M059J (cell line): Measurements from ENCODE around the gene ALPG. TPM values are rescaled to one million over a fixed set of nuclear protein-coding genes. Genes with fewer than 3 reads are reported as not detected.
"Not testable (repeated sequence)": the region's sequence is repeated elsewhere in the genome, so short reads cannot be mapped to it uniquely, and the experiment has no call there.

Source experiments
- DNase-seq: peaks from one replicate; pipeline ENCODE4 v3.0.0-alpha.2; 2012; ENCODE audit warnings: low read depth
- total RNA-seq: library from RNA; depleted of rRNA; stranded (reverse); fragments of >200 nt; shearing (Covaris generic); gene quantifications from 2 replicates; pipeline ENCODE4 v1.2.3, GENCODE V29; 2014

Gene ALPG
- total RNA-seq, 1 experiment from 2014 or later: not detected

DNA sequence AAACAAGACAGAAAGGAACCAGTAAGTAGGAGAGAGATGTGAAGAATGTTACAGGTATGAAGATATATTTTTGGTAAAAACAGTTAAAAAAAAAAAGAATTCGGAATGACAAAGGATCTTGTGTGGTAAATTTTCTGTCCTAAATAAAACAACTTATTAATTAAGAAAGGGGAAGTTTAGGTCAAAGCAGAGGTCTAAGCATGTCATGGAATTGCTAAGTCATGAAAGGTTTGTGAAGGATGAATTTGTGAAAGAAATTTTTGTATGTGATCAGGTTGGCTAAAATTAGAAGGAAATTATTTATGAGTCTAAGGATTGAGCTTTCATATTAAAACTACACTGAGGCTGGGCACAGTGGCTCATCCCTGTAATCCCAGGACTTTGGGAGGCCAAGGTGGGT is 11.1 kb upstream of the ALPG start:
- DNase-seq: no peak

DNA sequence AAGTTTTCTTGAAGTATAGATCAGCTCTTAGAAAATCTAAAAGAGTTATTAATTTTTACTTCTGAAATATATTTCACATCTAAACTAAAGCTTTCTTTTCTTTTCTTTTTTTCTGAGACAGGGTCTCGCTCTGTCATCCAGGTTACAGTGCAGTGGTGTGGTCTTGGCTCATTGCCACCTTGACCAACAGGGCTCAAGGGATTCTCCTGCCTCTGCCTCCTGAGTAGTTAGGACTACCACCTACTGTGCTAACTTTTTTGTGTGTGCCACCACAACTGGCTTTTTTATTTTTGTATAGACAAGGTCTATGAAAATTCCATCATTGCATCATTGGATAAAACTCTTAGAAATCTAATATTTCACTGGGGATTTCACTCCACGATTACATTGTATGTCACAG is 10.0 kb upstream of the ALPG start:
- no peak for DNase-seq

DNA sequence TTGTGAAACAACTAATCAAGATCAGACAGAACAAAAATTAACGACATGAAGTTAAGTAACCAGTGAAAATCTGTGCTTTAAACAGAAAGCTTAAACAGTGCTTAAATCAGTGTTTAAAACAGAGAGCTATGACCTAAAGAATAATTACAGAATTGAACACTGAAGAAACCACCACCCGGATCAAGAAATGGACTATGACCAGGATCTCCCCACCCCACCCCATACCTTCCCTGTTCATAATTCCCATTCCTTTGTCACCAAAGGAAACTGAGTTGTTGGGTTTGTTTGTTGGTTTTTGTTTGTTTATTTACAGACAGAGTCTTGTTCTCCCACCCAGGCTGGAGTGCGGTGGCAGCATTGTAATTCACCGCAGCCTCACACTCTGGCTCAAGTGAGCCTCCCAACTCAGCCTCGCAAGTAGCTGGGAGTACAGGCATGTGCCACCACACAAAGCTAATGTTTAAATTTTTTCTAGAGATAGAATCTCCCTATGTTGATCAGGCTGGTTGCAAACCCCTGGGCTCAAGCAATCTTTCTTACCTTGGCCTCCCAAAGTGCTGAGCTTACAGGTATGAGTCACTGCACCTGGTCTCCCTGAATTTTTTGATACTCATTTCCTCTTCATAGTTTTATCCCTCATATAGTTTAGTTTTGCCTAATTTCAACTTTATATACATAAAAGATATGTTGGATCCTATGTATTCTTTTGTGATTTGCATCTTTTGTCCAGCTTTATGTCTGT is 8.2 kb upstream of the ALPG start:
- DNase-seq: no peak

DNA sequence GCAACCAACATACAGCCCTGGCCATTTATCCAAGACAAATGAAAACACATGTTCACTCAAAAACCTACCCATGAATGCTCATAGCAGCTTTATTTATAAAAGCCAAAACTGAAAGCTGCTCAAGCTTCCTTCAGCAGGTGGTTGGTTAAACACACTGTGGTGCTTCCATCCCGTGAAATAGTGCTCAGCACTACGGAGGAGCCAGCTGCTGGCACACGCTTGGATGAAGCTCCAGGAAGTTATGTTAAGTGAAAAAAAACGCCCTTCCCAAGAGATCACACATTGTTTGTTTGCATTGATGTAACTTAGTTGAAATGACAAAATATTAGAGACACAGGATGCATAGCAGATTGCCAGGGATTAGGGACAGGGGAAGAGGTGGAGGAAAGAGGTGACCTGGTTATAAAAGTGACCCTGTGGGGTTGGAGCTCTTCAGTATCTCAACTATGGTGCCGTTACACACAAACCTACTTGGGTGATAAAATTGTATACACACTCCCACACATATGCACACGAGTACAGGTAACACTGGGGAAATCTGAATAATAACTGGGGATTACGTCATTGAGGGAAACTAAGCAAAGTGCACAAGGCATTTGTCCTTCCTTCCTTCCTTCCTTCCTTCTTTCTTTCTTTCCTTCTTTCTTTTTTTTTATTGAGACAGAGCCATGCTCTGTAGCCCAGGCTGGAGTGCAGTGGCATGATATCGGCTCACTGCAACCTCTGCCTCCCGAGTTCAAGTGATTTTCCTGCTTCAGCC is 6.2 kb upstream of the ALPG start:
- no peak for DNase-seq

DNA sequence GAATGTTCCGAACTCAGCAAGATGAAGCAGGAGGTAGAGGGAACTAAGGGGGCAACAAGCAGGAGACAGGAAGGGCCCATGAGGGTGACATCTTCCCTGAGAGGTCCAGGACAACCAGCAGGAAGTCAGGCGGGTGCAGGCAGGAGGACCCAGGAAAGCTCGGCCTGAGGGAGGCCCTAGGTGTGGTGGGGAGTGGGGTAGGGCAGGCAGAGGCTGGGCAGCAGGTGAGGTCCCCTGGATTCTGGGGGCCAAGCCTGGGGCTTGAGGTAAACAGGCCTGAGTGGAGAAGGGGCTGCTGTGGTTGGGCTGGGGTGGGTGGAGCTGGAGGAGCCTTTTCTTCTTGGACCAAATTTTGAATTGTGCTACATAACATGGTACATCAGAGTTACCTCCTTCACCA is 4.1 kb upstream of the ALPG start:
- DNase-seq: no peak

DNA sequence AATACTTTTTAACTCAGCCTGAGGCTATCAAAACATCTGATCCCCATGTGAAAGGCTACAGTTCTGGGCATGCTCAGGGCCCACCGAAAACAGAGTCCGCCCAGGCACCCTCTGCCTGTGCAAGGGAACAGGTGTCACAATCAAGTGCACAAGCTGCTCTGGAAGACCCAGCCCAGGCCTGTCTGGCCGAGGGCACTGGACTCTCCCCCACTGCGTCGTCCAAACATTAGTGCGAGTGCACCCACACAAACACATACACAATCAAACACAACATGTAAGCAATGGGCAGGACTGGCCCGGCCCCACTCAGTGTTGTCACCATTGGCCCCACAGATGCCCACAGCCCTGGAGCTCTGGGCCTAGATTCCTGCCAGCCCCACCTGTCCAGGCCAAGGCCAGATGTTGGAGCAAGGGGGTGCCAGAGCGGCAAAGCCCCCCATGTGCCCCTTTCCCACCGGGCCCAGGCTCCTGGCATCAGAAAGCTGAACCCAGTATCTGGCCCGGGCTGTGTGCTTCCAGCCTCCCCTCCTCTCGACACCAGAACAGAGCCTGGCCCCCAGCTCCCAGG is 617 bp upstream of the ALPG start:
- no peak for DNase-seq

DNA sequence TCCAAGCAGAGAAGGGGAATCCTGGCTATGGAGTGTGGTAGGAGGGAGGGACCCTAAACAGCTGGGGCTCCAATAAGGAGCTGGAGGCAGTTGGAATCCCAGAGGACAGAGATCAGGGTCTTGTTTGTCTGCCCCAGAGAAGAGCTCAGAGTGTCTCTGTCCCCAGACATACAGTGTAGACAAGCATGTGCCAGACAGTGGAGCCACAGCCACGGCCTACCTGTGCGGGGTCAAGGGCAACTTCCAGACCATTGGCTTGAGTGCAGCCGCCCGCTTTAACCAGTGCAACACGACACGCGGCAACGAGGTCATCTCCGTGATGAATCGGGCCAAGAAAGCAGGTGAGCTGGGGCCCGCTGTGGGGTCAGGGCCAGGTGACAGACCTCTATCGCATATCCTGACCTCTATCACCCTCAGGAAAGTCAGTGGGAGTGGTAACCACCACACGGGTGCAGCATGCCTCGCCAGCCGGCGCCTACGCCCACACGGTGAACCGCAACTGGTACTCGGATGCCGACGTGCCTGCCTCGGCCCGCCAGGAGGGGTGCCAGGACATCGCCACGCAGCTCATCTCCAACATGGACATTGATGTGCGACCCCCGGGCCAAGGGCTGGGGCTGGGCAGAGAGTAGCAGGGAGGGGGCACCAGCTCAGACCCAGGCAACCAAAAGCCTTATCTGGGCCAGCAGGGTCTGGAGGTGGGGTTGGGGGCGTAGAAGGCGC is 945 bp downstream of the ALPG start:
- DNase-seq: not testable (repeated sequence)

DNA sequence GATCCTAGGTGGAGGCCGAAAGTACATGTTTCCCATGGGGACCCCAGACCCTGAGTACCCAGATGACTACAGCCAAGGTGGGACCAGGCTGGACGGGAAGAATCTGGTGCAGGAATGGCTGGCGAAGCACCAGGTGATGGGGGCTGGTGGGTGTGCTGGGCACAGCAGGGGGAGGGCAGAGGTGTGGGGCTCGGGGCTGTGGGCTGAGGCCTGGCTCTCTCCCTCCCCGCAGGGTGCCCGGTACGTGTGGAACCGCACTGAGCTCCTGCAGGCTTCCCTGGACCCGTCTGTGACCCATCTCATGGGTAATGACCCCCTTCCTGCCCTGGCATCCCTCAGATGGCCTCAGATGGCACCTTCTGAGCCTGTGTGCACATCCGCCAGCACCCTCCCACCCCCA is 1.6 kb downstream of the ALPG start:
- DNase-seq: not testable (repeated sequence)

DNA sequence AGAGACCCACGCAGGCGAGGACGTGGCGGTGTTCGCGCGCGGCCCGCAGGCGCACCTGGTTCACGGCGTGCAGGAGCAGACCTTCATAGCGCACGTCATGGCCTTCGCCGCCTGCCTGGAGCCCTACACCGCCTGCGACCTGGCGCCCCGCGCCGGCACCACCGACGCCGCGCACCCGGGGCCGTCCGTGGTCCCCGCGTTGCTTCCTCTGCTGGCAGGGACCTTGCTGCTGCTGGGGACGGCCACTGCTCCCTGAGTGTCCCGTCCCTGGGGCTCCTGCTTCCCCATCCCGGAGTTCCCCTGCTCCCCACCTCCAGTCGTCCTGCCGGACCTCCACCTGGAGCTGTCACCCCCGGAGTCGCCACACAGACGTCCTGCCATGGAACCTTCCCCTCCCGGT is 3.0 kb downstream of the ALPG start:
- not testable (repeated sequence) for DNase-seq

DNA sequence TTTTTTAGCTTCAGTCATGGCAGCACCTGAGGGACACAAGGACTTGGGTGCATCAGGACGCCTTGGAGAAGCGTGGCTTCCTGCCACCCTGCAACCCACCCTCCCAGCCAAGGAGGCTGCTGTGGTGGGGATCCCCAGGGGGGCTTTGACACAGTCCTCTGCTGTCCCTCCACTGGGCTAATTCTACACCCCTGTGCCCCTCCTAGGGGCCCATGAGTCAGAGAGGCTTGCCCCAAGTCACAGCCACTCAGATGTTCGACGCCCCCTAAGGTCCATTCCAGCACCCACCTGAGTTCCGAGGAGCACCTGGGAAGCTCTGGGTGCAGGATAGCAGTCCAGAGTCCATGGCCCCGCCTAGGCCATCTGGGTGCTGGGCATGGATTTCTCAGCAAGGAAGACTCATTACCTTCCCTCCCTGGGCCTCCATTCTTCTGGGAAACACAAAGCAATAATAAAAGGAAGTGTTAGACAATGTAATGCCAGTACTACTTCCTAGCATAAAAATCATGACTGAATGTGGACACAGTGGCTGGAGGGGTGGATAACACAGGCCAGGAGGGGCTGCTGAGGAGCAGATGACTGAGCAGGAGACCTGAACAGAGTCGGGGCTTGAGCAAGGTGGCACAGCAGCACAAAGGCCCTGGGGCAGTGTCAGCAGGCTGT is 3.7 kb downstream of the ALPG start:
- DNase-seq: no peak

DNA sequence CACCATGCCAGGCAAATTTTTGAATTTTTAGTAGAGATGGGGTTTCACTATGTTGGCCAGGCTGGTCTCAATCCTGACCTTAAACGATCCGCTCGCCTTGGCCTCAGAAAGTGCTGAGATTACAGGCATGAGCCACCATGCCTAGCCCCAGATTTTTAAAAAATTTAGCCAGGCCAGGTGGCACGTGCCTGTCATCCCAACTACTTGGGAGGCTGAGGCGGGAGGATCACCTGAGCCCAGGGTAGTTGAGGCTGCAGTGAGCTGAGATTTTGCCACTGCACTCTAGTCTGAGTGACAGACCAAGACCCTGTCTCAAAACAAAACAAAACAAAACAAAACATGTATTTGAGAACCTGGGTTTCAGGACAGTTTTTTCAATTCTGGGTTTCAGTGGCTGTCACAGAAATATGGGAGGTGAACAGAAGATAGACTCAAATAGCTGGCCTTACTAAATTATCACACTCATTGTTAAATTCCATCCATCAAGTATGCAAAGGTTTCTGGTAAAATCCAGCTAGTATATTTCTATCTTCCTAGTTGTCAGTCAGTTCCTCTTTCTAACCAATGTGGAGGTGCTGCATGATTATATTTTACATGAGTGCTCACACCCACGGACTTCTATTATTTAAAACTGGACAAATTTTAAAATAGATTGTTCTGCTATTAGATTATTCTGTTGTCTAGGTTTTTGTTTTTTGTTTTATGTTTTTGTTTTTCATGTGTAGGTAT is 5.4 kb downstream of the ALPG start:
- no peak for DNase-seq

DNA sequence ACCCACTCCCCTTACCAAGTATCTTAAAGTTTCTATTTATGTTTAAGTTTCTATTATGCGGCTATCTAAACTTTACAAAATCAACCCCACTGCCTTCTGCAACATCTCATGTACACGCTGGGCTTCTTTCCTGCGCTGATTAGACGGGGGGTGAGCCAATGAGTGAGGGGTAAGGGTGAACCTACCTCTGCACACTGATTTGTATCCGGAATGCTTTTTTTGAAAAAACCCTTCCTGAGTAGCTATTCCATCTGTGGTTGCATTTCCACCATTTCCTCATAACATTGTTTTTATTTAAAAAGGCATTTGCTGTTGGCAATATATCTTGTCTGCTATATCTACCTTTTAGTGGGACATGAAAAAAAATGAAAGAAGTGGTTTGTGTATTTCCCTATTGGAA is 6.3 kb downstream of the ALPG start:
- no peak for DNase-seq

DNA sequence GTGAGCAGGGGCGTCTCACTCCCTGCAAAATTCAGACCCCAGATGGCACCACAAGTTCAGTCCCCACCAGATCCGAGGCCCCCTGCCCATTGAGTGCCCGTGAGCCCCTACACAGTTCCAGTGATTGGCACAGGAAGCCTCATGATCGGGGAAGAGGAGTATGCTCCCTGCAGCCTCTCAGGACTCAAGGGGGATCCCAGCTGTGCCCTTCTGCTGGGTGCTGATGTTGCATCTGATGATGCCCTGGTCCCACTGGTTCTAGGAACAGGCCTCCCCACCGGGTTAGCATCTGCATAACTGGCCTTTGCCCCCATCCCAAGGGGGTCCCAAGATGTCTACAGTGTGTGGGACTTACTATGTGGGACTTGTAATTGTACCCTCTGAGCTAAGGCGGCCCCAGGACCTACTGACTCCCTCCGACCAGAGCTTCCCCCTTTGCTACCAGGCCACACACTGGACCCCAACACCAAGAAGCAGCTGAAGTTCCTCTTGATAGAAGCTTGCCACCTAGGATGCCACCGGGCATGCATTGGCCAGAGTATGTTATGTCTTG is 8.6 kb downstream of the ALPG start:
- no peak for DNase-seq

DNA sequence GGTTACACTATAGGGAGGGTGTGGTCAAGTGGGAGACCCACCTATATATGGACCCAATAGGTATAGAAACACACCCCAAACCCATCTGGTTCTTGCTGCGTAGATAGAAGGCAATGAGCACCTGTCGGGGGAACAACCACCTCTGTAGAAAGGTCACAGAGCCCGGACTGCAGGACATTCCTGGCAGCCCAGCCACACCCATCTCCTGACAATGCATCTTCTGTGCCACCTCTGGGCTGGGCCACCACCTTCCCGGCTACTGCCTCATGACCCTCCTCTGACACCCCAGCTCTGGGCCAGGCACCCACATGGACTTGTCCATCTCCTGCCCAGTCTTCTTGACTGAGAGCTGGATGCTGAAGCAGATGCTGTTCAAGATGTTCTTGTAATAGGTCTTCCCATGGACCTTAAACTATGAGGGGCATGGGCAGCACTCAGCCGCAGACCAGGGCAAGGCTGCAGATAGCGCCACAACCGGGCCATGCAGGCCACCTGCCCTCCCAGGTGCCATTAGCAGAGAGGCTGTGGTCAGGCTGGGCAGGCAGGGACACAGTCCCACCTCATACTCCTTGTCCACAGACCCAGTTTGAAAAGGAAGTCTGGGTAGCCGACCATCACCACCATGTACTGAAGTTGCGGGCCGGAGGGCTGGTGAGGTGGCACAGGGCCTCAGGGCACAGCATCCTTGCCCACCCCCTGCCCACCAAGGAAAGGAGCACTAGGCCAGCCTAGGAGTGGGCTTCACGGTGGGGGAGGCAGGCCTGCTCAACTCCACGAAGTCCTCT is 9.3 kb downstream of the ALPG start:
- DNase-seq: no peak

DNA sequence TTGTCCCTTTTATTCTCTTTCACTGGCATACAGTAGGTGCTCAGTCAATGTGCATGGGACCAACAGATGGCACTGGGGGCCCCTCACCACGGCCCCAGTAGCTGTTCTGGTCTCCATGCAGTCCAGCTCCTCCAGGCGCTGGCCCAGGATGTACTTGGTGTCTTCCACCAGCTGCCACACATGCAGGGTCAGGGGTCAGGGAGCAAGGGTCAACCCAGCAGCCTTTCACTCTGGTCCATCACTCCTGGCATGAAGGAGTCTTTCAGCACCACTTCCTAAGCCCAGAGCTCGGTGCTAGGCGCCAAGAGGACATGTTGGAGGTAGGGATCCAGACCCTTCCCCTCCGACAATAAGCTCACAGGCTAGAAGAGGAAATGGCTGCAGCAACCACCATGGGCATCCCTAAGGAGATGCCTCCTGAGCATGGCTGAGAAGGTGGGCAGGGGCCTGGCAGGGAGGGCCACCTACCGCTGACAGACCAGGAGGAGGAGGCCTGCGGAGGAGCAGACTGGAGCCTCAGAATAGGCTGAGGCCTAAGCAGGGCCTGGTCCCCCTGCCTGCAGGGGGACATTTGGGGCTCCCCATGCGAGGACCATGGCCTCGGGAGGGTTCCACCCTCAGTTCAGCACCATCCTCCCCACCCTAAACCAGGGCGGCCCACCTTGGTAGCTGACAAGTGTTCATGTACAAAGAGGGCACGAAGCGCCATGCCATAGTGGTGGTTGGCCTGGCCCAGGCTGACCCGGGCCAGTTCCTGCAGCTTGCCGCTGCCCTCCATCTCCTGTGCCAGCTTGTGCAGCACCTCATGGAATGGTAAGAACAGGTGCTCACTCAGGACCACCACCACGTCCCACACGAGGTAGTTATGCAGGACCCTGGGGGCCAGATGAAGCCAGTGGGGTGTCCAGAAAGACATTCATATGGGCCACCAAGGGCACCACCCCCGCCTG is 10.2 kb downstream of the ALPG start:
- DNase-seq: no peak

DNA sequence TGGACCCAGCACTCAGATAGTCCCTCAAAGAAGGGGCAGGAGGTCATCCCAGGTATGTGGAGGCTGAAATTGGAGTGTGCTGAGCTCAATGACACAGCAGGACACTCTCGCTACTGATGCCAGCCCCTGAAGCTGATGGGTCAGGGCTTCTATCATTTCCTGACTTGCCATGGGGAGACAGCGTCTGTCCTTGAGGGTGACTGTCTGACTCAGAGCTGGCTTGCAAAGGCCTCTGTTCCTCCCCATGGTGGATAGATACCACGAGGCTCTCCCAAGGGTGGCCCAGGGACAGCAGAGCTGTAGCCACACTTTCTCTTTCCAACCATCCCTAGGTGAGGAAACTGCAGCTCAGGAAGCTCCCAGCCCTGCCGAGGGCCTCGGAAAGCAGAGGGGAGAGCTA is 10.8 kb downstream of the ALPG start:
- DNase-seq: no peak

DNA sequence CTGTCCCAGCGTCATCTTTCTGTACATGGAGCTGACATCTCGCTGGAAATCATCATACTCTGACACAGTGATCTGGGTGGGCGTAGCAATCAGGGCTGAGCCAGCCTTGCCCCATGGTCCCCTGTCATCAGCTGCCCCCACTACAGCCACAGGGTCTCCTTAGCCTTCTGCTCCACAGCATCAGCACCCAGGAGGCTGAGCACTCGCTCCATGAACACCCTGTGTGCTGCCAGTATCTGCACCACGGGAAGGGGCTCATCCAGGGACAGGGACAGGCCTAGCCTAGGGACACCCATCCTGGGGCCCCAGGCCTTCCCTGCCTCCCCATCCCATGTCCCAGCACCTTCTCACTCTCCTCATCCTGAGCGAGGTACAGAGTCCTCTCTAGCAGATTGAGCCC is 11.4 kb downstream of the ALPG start:
- no peak for DNase-seq

DNA sequence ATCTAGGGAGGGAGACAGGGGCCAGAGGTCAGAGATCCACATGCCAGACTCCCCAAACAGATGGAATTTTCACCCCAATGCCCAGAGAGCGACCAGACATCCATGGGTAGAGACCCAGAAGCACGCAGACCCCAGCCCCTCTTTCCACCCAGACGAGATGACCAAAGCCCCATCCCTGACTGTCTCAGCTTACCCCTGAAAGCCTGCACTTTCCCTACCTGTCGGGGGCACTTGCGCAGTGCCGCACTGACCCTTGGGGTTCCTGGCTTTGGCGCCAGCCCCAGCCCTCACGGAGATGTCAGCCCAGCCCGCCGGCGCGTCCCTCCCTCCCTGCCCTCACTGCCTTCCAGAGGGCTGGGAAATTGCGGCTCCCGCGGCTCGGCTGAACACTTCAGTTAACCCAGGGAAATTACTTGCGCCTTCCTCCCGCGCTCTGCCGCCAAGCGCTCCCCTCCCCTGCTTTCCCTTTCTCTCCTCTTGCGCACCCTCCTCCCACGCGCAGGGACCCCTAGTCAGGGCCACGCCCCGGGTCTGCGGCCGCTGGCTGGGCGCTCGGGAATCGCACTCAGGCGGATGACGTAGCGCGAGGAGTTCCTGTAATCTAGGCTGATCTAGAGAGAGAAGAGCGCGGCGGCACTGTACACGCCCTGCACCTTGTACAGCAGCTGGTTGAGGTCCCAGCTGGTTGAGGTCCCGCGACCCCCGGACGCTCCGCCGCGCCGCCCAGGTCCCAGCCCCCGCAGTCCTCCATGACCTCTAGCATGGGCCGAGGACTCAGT is 12.0 kb downstream of the ALPG start:
- DNase-seq: peak; percentile 42
